Parathyroid adenoma (tissue), 2 donors: ENCODE data around the gene SRSF11.

ENCODE experiments used
- H2AFZ ChIP-seq: fragments of 300-600 bp; sonication (generic); one replicate; pipeline ENCODE4 v1.7.0; 2017; ENCODE audit warnings: antibody characterized with exemption, mild to moderate bottlenecking
- H3K27ac ChIP-seq: fragments of 300-600 bp; sonication (generic); one replicate; pipeline ENCODE4 v1.7.0; 2017
- H3K27me3 ChIP-seq: fragments of 300-600 bp; sonication (generic); one replicate; pipeline ENCODE4 v1.7.0; 2017; ENCODE audit warnings: low read length; ENCODE audit not compliant: control insufficient read depth, insufficient read depth
- H3K36me3 ChIP-seq: fragments of 300-600 bp; sonication (generic); one replicate; pipeline ENCODE4 v1.7.0; 2017; ENCODE audit warnings: low read length; ENCODE audit not compliant: control insufficient read depth, insufficient read depth
- H3K4me1 ChIP-seq: fragments of 300-600 bp; sonication (generic); one replicate; pipeline ENCODE4 v1.7.0; 2017; ENCODE audit warnings: control low read depth
- H3K4me2 ChIP-seq: fragments of 300-600 bp; sonication (generic); one replicate; pipeline ENCODE4 v1.7.0; 2017; ENCODE audit warnings: low read length
- H3K4me3 ChIP-seq: fragments of 300-600 bp; sonication (generic); one replicate; pipeline ENCODE4 v1.7.0; 2017; ENCODE audit warnings: low read depth, low read length
- H3K79me2 ChIP-seq: fragments of 300-600 bp; sonication (generic); one replicate; pipeline ENCODE4 v1.7.0; 2017; ENCODE audit warnings: control low read depth
- H3K9ac ChIP-seq: fragments of 300-600 bp; sonication (generic); one replicate; pipeline ENCODE4 v1.7.0; 2017; ENCODE audit warnings: mild to moderate bottlenecking
- H3K9me3 ChIP-seq: fragments of 300-600 bp; sonication (generic); one replicate; pipeline ENCODE4 v1.7.0; 2017; ENCODE audit warnings: low read length; ENCODE audit not compliant: control insufficient read depth
- TF ChIP-seq, protein P1 (sequence below): fragments of 300-600 bp; sonication (generic); IDR thresholded peaks from one replicate; pipeline ENCODE4 v1.7.0; 2017; ENCODE audit warnings: antibody characterized with exemption, mild to moderate bottlenecking
- donor health status: primary hyperparathyroidism.

SRSF11 gene

DNA sequence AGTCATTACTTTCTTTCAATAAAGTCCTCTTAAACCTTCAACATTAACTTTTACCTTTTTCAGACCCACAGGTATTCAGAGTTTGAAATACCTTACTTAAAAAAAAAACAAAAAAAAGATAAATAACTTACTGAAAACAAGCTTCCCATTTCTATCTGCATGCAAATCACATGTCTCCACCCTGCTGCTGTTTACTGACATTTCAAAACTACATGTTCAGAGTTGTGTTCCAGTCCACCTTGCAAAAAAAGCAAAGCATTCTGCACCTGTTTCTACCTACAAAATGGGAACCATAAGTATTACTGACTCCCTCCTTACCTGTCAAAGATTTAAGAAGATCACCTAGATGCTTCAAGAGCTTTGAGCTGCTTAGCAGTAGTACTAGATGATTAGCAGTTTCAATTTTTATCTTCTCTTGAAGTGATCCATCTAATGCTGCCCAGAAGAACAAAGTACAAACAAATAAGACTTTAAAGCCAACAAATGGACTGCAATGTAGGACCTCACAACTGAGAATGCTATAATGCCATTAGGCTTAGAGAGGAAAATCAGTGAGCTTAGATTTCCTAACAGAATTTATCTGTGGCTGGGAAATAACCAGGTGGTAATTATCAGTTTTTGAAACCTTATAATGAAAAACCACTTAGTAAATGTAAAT is 72.1 kb downstream of the SRSF11 start:
- H3K36me3 ChIP-seq: no peaks in the 10 kb centered on the region

GRCh38 chr1:70295749-70296148 is 74.6 kb downstream of the SRSF11 start:
- no peaks in the 10 kb centered on the region for H3K9me3 ChIP-seq
- TF ChIP-seq, protein P1, sequence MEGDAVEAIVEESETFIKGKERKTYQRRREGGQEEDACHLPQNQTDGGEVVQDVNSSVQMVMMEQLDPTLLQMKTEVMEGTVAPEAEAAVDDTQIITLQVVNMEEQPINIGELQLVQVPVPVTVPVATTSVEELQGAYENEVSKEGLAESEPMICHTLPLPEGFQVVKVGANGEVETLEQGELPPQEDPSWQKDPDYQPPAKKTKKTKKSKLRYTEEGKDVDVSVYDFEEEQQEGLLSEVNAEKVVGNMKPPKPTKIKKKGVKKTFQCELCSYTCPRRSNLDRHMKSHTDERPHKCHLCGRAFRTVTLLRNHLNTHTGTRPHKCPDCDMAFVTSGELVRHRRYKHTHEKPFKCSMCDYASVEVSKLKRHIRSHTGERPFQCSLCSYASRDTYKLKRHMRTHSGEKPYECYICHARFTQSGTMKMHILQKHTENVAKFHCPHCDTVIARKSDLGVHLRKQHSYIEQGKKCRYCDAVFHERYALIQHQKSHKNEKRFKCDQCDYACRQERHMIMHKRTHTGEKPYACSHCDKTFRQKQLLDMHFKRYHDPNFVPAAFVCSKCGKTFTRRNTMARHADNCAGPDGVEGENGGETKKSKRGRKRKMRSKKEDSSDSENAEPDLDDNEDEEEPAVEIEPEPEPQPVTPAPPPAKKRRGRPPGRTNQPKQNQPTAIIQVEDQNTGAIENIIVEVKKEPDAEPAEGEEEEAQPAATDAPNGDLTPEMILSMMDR: no peak
- no peak overlapping the region for H3K9ac ChIP-seq
- no peak overlapping the region for H3K4me3 ChIP-seq
- no peaks in the 10 kb centered on the region for H3K27me3 ChIP-seq
- no peaks in the 10 kb centered on the region for H3K36me3 ChIP-seq
- no peaks in the 10 kb centered on the region for H3K79me2 ChIP-seq
- H2AFZ ChIP-seq: no peak overlapping the region
- H3K27ac ChIP-seq: no peak overlapping the region
- no peaks in the 10 kb centered on the region for H3K4me1 ChIP-seq
- no peak overlapping the region for H3K4me2 ChIP-seq

More for the DNA sequence above, 72.1 kb downstream of the SRSF11 start:
- H3K4me2 ChIP-seq: no peak overlapping the region
- no peak overlapping the region for H3K4me3 ChIP-seq
- no peak overlapping the region for H3K27ac ChIP-seq
- no peak overlapping the region for H3K9ac ChIP-seq
- no peaks in the 10 kb centered on the region for H3K9me3 ChIP-seq
- TF ChIP-seq, protein P1: no peak
- H3K27me3 ChIP-seq: no peaks in the 10 kb centered on the region
- no peaks in the 10 kb centered on the region for H3K79me2 ChIP-seq
- H3K4me1 ChIP-seq: no peaks in the 10 kb centered on the region
- H2AFZ ChIP-seq: no peak overlapping the region

- Histone ChIP-seq H3K4me1 (no peaks in the 10 kb centered on the region), H3K27ac (no peak overlapping the region), H3K4me3 (no peak overlapping the region), H3K9me3 (no peaks in the 10 kb centered on the region), H3K36me3 (no peaks in the 10 kb centered on the region), H3K79me2 (peaks cover 2% of the 10 kb centered on the region), H3K27me3 (no peaks in the 10 kb centered on the region), H3K9ac (no peak overlapping the region), H2AFZ (no peak overlapping the region), H3K4me2 (no peak overlapping the region)
- TF ChIP-seq, protein P1: no peak
These were observed 78.3 kb downstream of the SRSF11 start for GRCh38 chr1:70299472-70299871.
